Stomach smooth muscle (tissue), 2 donors: ENCODE data around the gene PLEKHF1.
"Not testable (repeated sequence)": the region's sequence is repeated elsewhere in the genome, so short reads cannot be mapped to it uniquely, and the experiment has no call there.

Source experiments
- H3K27ac ChIP-seq: one replicate; pipeline ENCODE4 v1.7.0; 2013; ENCODE audit warnings: mild to moderate bottlenecking, low read length, inconsistent platforms
- H3K27me3 ChIP-seq, 2 donors: one replicate each; pipeline ENCODE4 v1.7.0; 2013; ENCODE audit warnings: low read length in 2 of 2; ENCODE audit not compliant: insufficient read depth in 2 of 2, control insufficient read depth in 1 of 2
- H3K36me3 ChIP-seq, 2 donors: one replicate each; pipeline ENCODE4 v1.7.0; 2013; ENCODE audit warnings: low read length in 2 of 2; ENCODE audit not compliant: control insufficient read depth in 2 of 2, insufficient read depth in 2 of 2
- H3K4me1 ChIP-seq: one replicate; pipeline ENCODE4 v1.7.0; 2013; ENCODE audit warnings: low read length; ENCODE audit not compliant: control insufficient read depth, insufficient read depth
- H3K4me3 ChIP-seq, 2 donors: one replicate each; pipeline ENCODE4 v1.7.0; 2013; ENCODE audit warnings: low read length in 2 of 2
- H3K9ac ChIP-seq, 2 donors: one replicate each; pipeline ENCODE4 v1.7.0; 2013; ENCODE audit warnings: low read length in 2 of 2, mild to moderate bottlenecking in 1 of 2
- H3K9me3 ChIP-seq, 2 donors: one replicate each; pipeline ENCODE4 v1.7.0; 2013; ENCODE audit warnings: low read length in 2 of 2; ENCODE audit not compliant: control insufficient read depth in 2 of 2
- donor health status: healthy.
- donor health status: Pancreatic carcinoma.

PLEKHF1 gene

GRCh38 chr19:29704562-29705558, 39.6 kb downstream of the PLEKHF1 start:
- Histone ChIP-seq H3K4me3 (no peak overlapping the region), H3K4me1 (peaks cover 3% of the 10 kb centered on the region), H3K36me3 (peaks cover 0 to 24% of the 10 kb centered on the region in 2 donors), H3K9me3 (no peaks in the 10 kb centered on the region), H3K27ac (no peak overlapping the region), H3K27me3 (no peaks in the 10 kb centered on the region), H3K9ac (no peak overlapping the region)

DNA sequence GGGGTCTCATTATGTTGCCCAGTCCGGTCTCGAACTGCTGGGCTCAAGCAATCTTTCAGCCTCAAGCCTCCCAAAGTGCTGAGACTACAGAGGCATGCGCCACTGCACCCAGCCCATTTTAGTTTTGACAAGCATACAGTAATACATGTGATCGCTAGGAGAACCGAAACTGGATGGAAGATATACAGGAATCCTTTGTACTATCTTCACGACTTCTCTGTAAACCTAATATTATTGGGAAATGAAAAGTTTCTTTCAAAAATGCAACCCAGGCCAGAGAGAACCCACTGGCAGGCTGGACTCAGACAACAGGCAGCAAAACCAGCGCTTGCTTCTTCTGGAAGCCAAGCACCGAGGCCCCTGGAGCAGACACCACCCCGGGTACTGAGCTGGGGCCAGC, 40.4 kb downstream of the PLEKHF1 start:
- H3K9ac ChIP-seq: no peak overlapping the region
- H3K27ac ChIP-seq: no peak overlapping the region
- H3K27me3 ChIP-seq: no peaks in the 10 kb centered on the region
- peaks cover 3% of the 10 kb centered on the region for H3K4me1 ChIP-seq
- H3K36me3 ChIP-seq: peaks cover 0 to 24% of the 10 kb centered on the region in 2 donors
- no peaks in the 10 kb centered on the region for H3K9me3 ChIP-seq
- H3K4me3 ChIP-seq: no peak overlapping the region

DNA sequence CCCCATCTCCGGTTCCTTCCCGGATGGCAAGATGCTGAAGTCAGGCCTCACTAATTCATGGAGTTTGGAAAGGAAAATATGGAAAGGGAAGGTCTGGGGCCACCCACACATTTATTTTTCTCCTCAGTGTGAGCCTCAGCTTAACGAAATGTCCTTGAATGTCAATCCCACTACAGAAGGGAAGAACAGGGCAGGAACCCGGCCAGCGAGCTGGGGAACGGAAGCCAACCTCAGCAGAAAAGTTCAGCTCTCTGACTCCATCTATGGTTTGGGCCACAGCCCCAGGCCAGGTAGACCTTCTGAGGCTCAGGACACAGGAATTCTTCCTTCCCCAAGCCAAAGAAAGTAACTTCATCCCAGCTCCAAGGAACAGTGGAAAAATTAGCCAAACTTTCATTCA, 41.4 kb downstream of the PLEKHF1 start:
- Histone ChIP-seq H3K4me1 (peaks cover 3% of the 10 kb centered on the region), H3K9me3 (no peaks in the 10 kb centered on the region), H3K27ac (no peak overlapping the region), H3K36me3 (peaks cover 0 to 24% of the 10 kb centered on the region in 2 donors), H3K27me3 (no peaks in the 10 kb centered on the region), H3K4me3 (no peak overlapping the region), H3K9ac (no peak overlapping the region)

GRCh38 chr19:29708554-29709439, 43.5 kb downstream of the PLEKHF1 start:
- peaks cover 14% of the 10 kb centered on the region for H3K4me1 ChIP-seq
- H3K27me3 ChIP-seq: no peaks in the 10 kb centered on the region
- no peaks in the 10 kb centered on the region for H3K9me3 ChIP-seq
- peaks cover 0 to 21% of the 10 kb centered on the region in 2 donors for H3K36me3 ChIP-seq
- no peak overlapping the region for H3K27ac ChIP-seq
- peak overlapping the region in 1 of 2 donors; percentile 22 for H3K9ac ChIP-seq
- H3K4me3 ChIP-seq: no peak overlapping the region

- not testable (repeated sequence) for H3K27me3 ChIP-seq, H3K4me3 ChIP-seq, H3K9me3 ChIP-seq, H3K9ac ChIP-seq, H3K27ac ChIP-seq
- Histone ChIP-seq H3K36me3 (peaks cover 0 to 20% of the 10 kb centered on the region in 2 donors), H3K4me1 (peaks cover 20% of the 10 kb centered on the region)
These were observed 44.2 kb downstream of the PLEKHF1 start for GRCh38 chr19:29709440-29709798.

- no peaks in the 10 kb centered on the region for H3K27me3 ChIP-seq
- no peaks in the 10 kb centered on the region for H3K9me3 ChIP-seq
- H3K27ac ChIP-seq: no peak overlapping the region
- H3K36me3 ChIP-seq: peaks cover 0 to 11% of the 10 kb centered on the region in 2 donors
- no peak overlapping the region for H3K9ac ChIP-seq
- no peak overlapping the region for H3K4me3 ChIP-seq
- H3K4me1 ChIP-seq: peaks cover 33% of the 10 kb centered on the region
These were observed 46.4 kb downstream of the PLEKHF1 start for GRCh38 chr19:29711584-29712132.

- Histone ChIP-seq H3K9me3 (no peaks in the 10 kb centered on the region), H3K9ac (no peak overlapping the region), H3K27me3 (no peaks in the 10 kb centered on the region), H3K4me1 (peaks cover 36% of the 10 kb centered on the region), H3K4me3 (peak overlapping the region in 1 of 2 donors; percentile 22), H3K36me3 (peaks cover 0 to 4% of the 10 kb centered on the region in 2 donors), H3K27ac (no peak overlapping the region)
These were observed 47.7 kb downstream of the PLEKHF1 start for GRCh38 chr19:29712744-29713516.

- Histone ChIP-seq H3K9me3 (no peaks in the 10 kb centered on the region), H3K4me1 (peaks cover 32% of the 10 kb centered on the region), H3K27ac (peak overlapping the region; percentile 88)
These were observed 49.2 kb downstream of the PLEKHF1 start for GRCh38 chr19:29714371-29714952.

GRCh38 chr19:29714953-29715700, 49.9 kb downstream of the PLEKHF1 start, which contains the start of gene C19orf12:
TSS of gene C19orf12 (minus strand) at chr19:29715261. CDS start at chr19:29708413, 6,848 bp downstream.
- Histone ChIP-seq H3K36me3 (no peaks in the 10 kb centered on the region), H3K9ac (peak within 1 kb of the TSS; percentile 96 to 98), H3K9me3 (no peaks in the 10 kb centered on the region), H3K27ac (peak within 1 kb of the TSS; percentile 88), H3K4me3 (peak within 1 kb of the TSS; percentile 79 to 85), H3K4me1 (peaks cover 32% of the 10 kb centered on the region), H3K27me3 (no peaks in the 10 kb centered on the region)

More at GRCh38 chr19:29714371-29714952, 49.2 kb downstream of the PLEKHF1 start:
- Histone ChIP-seq H3K4me3 (peak overlapping the region; percentile 79 to 85), H3K36me3 (no peaks in the 10 kb centered on the region), H3K27me3 (no peaks in the 10 kb centered on the region), H3K9ac (peak overlapping the region; percentile 96 to 98)
